LoVo (cell line): Measurements from ENCODE around the gene MDM1.

ENCODE experiments used
- DNase-seq: peaks from one replicate; pipeline ENCODE4 v3.0.0-alpha.2; 2016; ENCODE audit warnings: low spot score

MDM1 gene

DNA sequence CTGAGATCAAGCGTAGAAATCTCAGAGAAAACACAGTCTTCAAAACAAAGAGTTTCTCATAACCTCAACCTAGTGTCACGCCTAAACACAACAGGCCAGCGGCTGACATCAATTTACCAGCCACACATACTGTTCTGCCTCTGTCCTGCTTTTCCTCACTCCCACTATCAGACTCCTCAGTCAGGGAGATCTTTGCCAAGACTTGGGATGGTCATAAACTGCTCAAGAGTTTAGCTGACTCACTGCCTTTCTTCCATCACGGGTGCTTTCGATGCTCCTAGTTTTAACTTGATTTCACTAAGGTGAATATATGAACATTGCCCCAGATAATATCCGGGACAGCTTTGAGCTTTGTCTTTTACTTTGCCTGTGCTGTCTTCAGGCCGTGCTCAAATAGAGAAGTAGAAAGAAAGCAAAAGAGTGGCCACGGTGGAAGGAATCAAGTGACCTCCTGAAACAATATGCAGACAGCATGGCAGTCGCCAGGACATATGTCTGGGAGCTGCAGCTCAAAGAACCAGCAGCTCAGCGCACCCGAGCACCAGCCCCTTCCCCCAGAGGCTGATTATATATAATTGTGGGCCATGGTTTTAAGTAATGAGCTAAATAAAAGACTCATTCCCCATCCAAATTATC, 12.1 kb downstream of the MDM1 start:
- no peak for DNase-seq

DNA sequence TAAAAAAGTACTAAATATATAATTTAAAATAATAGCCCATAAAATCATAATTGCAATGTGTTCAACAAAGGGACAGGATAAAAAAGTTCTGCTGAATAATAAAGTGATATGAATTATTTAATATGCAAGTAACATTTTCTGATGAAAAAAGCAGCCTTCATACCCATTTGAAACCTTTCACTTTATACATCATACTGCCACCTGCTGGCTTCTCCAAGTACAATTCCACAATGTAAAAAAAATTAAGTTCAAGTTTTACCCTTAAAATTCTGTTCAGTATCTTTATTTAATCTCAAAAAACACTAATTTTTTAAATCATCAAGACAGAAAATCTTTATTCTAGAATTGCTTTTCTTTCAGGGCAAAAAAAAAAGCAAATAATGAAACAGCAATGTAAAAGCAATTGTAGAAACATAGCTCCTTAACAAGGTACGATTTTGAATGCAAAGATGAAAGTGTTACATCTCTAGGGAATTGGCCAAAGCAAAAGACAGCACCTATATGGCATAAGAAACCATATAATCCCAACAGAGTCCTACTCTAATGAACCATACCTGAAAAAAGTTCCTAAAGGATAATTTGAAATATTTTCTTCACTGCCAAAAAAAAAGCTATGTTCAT, 15.0 kb downstream of the MDM1 start:
- DNase-seq = peak; percentile 69

DNA sequence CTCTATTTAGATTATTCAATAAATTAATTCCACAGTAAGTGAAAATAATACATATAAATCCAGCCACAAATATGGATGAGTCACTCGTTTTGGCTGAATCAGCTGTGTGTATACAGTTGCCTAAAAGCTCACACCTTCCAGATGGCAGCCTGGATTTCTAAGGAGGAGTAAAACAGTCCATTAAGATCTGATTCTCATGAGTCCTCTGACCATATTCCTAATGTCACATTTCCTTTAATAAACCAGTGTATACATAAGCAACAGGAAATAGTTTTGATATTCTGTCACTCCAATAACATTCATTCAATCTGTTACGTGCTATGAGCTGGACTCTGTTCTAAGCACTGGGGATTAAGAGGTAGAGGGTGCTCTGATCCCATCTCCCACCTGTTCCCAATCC, 21.8 kb downstream of the MDM1 start:
- DNase-seq = no peak

DNA sequence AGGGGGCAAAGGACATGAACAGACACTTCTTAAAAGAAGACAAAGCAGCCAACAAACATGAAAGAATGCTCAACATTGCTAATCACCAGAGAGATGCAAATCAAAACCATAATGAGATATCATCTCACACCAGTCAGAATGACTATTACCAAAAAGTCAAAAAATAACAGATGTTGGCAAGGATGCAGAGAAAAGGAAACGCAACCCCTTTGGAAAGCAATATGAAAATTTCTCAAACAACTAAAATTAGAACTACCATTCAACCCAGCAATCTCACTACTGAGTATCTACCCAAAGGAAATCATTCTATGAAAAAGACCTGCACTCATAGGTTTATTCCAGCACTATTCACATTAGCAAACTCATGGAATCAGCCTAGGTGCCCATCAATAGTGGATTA, 25.6 kb downstream of the MDM1 start:
- no peak for DNase-seq

DNA sequence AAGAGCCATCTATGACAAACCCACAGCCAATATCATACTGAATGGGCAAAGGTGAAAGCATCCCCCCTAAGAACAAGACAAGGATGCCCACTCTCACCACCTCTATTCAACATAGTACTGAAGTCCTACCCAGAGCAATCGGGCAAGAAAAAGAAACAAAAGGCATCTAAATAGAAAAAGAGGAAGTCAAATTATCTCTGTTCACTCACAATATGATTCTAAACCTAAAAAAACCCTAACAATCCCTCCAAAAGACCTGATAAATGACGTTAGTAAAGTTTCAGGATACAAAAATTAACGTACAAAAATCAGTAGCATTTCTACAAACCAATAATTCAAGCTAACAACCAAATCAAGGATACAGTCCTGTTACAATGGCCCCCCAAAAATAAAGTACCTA, 26.9 kb downstream of the MDM1 start:
- DNase-seq = no peak

DNA sequence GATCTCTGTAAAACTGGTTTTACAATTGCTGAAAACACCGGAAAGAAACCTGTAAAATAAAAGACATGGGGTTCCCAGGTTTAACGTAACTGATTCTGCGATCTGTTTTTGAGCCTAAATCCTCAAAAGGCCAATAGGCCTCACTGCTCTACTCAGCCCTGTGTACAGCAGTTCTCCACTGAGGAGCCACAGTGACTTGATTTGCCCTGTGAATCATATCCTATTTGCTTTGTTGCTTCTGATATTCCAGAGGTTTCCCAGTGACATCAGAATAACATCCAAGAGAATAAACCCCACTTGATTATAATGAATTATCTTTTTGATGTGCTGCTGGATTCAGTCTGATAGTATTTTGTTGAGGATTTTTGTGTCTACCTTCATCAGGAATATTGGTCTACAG, 27.5 kb downstream of the MDM1 start:
- no peak for DNase-seq

DNA sequence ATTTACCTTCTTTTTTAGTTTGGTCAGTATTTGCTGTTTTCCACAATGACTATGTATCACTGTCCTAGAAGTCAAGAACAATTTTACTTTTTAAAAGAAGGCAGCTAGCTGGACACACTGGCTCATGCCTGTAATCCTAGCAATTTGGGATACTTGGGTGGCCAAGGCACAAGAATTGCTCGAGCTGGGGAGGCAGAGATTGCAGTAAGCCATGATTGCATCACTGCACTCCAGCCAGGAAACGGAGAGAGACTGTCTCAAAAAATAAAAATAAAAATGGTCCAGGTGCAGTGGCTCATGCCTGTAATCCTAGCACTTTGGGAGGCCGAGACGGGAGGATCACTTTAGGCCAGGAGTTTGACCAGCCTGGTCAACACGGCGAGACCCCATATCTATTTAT, 28.3 kb downstream of the MDM1 start:
- no peak for DNase-seq

DNA sequence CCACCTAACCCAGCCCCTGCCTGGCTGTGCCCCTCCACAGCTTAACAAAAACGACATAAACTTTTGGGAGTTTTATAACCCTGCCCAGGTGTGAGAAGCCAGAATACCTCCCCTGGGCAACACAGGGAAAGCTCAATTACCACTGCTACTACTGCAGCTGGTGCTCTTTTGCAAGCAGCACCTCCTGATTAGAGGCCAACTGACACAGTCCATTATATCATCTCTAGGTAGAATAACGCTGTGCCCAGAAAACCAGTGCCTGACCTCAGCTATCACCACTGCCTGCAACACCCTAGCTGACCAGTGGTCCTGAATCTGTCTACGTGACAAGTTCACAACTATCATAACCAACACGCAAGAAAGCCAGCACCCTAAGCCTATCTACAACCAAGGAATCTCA, 34.2 kb downstream of the MDM1 start:
- DNase-seq = no peak

DNA sequence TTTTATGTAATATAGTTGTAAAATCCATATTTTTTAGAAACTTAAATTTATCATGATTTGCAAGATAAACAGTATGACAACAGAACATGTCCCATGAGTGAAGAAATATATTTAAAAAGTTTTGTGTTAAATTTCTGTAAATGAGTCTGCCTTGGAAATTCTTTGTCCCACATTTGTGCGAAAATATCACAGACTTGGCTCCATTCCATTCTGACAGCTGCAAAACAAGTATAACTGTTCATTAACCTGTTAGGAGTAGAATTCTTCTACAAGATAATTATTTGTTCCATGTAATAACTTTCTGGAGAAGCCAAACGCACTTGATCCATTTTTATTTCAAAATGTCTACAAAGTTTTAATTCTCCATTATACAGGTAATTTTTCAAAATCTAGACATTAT, 37.9 kb downstream of the MDM1 start:
- DNase-seq = no peak

DNA sequence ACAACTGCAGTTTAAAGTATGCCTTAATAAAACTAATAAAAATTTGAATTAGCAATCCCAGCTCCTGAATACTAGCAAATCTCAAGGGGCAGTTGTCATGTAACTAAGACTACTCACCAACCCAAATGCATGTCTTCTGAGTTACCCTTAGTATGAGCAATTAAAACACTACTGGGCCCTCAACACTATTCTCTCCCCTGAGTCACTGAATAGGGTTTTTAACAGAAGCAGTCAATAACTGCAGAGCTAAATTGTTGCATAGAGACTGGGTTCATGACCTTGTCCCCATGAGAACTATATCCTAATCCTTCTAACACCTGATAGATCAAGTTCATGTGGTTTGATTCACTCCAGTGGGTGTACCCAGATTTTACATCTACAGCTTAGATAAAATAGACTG, 38.8 kb downstream of the MDM1 start:
- DNase-seq = no peak

DNA sequence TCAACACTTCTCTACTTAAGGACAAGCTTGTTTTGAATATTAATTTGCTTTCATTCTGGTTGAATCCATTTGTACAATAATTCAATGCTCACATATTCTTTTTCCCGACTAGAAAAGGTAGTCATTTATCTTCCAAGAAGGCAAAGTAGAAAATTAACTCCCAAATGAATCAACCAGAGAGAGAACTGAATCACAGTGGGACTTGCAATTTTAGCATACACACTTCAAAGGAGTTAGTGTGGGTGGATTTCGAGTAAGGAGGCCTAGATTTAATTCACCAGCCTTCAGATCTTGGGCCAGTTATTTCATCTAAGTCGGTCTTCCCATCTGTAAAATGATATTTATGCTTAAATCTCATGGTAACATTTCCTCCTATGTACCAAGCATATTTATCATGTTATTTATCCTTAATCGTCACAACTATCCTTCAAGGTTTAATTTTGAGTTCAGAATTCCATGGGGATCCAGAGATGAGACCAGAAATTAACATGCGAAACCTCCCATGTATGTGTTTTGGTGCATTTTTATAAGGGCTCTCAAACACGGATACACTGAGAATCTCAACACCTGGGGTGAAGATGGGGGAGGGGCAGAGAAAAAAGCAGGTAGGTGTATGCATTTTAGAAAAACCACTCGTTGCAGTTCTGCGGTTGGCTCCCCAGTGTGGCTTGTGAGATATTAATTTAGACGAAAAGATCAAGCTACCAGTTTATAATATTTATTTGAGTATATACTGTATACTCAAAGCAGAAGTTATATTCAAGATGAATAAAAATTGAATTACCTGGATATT, 39.8 kb downstream of the MDM1 start:
- DNase-seq = no peak

DNA sequence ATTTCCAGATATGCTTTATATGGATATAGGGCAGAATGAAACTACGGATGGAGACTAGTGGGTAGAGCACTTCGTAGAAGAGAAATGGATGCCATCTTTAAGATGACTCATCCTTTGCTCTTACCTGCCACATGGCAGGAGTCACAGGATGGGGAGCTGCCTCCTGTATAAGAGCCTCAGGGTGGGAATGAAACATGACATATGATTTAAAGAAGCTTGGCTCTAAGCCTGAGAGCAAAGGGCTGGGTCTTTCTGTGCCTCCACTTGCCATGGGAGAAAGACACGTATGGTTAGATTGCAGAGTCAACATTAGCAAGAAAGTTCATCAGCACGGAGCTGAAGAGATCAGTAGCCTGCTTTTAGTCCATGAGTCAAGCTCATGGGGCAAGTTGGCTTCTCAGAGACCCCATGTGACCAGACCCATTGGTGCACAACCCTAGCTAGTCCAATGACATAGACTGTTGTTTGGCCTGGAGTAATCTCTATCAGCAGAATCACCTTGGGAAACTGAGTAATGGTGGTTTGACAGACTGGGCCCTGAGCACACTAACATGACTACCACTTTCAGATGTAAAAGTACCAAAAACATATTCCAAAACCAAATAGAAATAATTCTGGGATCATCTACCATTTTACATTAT, 40.6 kb downstream of the MDM1 start:
- no peak for DNase-seq

DNA sequence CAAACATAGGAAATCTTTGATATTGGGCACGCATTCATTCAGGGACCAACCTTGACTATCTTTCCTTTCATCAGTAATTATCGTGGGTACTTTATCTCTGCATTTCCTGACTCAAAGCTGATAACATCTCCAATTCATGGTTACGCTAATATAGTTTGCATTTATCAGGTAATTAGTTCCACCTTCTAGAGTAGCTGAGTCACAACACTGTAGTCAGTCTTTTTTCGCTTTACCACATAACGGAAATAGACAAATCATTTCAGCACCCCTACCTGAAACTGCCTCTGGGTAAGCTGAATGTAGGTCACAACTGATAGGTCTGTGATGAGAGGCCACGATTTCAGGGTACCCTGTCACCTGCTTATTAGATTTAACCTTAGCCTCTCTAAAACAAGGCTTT, 42.0 kb downstream of the MDM1 start:
- no peak for DNase-seq

DNA sequence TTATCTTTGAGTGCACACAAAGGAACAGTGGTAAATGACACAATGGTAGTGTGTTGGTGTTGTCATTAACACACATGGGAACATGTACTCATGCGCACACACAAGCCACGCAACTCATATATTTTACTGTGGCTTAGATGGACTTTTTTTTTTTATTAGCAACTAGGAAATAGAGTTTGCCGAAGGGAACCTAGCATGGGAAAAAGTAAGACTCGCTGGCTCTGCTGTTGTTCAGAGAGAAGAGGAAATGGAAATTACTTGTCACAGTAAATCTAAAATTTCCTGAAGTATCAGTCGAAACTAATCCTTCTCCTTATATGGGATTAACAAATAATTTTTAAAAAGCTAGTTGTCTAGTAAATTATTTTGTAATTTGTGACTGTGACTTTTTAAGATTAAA, 45.1 kb downstream of the MDM1 start:
- DNase-seq = no peak

DNA sequence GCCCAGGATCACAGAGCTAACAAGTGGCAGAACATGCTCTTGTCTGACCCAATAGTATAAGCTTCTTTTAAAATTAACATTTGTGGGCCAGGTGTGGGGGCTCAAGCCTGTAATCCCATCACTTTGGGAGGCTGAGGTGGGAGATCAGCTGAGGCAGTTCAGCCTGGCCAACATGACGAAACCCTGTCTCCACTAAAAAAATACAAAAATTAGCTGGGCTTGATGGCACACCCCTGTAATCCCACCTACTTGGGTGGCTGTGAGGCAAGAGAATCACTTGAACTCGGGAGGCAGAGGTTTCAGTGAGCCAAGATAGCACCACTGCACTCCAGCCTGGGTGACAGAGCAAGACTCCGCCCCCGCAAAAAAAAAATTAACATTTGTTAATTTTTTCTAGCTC, 45.8 kb downstream of the MDM1 start:
- no peak for DNase-seq

DNA sequence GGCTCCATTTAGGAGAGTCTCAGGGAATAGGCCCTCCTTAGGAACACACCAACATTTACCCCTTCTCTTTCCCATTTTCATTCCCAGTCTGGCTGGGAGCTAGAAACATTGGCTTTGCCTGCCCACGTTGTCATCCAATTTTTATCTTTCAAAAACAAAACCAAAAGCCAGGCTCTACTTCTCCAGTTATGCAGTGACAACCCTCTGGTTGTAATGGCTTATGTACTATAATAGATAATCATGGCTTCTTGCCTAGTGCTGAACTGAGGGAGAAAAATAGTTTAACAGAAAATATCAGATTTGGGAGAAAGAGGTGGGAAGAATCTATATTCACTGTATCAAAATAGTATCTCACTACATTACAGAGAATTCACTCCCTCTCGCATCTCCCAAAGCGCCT, 46.6 kb downstream of the MDM1 start:
- no peak for DNase-seq

DNA sequence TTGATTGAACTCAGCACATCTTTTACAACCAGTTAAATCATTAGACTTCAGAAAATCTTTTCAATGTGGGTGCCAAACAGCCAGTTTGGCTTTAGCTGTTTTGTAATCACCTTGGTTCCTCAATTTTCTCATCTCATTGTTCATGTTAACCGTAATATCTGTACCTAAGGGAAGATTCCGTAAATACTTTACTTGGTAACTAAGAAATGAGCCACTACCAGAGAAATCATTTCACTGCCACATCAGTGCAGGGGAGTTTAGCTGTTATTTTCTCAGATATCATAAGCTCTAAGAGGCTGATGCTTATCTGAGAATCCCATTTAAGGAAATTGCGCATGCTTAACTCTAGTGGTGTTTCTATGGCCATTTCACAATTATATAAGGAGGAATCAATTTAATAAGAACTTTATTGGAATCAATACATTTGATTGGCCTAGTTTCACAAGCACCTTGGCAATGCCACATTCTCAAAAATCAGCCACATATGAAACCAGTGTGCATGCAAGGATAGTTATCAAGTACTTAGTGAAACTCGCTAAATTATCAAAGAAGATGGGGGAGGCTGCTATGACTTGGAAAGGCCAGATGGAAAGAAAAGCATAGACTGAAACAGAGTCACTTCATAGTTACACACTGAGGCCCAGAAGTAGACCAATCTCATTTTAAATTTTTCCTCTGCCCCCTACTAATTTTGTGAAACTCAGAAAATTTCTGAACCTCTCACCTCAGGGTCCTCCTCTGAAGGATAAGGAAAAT, 50.7 kb downstream of the MDM1 start:
- no peak for DNase-seq

DNA sequence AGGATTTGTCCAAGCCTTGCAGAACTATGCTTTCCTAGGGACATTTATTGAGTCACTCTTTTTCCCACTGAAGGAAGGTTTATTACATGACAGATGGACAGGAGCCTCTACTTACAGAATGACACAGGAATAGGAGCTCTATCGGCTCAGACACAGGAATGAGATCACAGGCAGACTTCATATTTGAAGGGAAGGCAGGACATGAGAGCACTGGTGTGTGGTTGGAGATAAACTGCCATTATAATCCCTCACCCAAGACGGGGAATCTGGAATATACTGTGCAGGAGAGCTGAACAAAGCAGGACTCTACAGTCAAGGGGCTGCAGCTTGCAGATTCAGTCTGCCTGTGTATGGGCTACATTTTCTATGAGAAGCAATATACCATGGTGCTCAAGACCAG, 51.9 kb downstream of the MDM1 start:
- DNase-seq = no peak

DNA sequence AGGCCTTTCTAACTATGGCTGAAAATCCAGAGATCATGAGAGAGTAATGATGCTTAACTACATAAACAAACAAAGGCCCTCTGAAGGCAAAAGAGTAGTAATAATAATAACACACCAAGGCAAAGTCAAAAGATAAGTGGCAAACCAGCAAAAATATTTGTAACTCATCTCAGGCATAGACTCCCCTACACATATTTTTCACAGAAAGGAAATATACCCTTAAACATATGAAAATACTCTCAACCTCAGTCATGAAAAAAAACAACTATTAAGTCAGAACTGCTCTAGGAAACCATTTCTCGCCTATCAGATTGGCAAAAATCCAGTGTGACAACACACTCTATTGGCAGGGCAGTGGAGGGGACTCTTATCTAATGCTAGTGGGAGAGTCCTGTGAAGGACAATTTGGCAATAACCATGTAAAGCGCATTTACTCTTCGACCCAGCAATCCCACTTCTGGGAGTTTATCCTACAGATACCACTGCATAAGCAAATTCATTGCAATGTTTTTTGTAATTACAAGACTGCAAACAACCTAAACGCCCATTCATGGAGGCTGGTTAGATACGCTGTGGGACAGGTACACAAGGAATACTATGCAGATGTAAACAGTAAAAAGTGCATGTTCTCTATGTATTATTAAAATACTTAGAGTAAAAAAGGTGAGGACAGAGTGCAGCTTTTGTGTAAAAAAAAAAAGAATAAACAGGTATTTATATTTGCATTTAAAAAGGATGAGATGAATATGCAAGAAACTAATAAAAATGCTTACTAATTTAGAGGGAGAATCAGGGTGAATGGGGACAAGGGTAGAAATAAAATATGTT, 52.7 kb downstream of the MDM1 start:
- no peak for DNase-seq

DNA sequence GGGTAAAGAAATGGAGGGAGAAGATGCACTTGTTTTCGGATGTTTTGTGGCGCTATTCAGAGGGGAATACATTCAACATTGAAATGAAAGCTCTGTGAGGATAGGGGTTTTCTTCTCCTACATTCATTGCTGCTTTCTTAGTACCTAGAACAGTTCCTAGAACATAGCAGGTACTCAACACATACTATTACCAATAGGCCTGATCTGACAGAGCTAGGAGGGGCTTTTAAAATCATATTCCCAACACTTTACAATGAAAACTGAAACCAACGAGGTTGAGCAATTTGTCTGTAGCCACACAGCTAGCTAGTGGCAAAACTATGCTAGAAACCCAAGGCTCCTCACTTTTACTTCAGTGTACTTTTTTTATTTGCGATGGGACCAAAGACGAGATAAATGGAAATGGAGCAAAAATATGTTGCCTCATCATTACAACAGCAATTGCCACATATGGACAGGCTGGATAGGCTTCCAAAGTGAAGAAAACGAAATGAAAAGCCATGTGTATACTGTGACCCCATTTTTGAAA, 55.7 kb downstream of the MDM1 start:
- no peak for DNase-seq

DNA sequence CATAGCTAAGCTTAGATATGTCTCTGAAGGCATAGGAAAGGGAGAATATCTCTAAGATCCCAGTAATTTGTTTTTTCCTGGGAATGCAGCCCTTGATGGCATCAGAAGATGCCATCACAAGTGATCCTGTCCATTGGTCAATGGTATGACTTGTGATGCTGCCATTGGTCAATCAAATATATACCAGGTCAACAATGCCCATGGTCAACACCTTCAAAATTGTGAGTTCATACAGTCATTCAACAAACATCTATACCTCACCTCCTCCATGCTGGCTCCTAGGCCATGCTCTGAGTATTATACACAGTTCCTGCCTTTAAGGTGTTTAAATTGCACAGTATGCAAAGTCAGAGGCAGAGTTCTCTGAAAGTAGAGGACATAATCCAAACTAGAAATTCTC, 59.4 kb downstream of the MDM1 start:
- DNase-seq = no peak
